Measurements from ENCODE around the gene CYP4F8. TPM values are rescaled to one million over a fixed set of nuclear protein-coding genes. Genes with fewer than 3 reads are reported as not detected.
"Not testable (repeated sequence)": the region's sequence is repeated elsewhere in the genome, so short reads cannot be mapped to it uniquely, and the experiment has no call there.

CYP4F8 gene
- total RNA-seq, 1 donor from 2014 or later, result not detected

- FAIRE-seq; DNase-seq (ENCODE audit: low spot score in 2 of 2): not testable (repeated sequence)
Measured at GRCh38 chr19:15679865-15680264, 64.8 kb downstream of the CYP4F8 start.

Small RNAs within 50 kb of the gene (small RNA-seq; reads per million reads assigned to genes)
- not detected for gene AD000091.1

Other genes starting within 250 kb of the CYP4F8 start
- gene AKAP8, start 235.4 kb upstream of the CYP4F8 start, total RNA-seq, result 9.8 TPM
- 65.2 TPM for gene AKAP8L, start 196.2 kb upstream of the CYP4F8 start, total RNA-seq
- gene WIZ, start 165.3 kb upstream of the CYP4F8 start, total RNA-seq, result 10.6 TPM
- gene RASAL3, start 150.7 kb upstream of the CYP4F8 start, total RNA-seq, result 0.41 TPM
- not detected for gene PGLYRP2, start 135.7 kb upstream of the CYP4F8 start, total RNA-seq
- gene CYP4F22, start 106.7 kb upstream of the CYP4F8 start, total RNA-seq, result not detected
- gene CYP4F3, start 25.7 kb downstream of the CYP4F8 start, total RNA-seq, result not detected
- gene CYP4F12, start 57.9 kb downstream of the CYP4F8 start, total RNA-seq, result 0.41 TPM
- not detected for gene OR10H2, start 112.8 kb downstream of the CYP4F8 start, total RNA-seq
- gene OR10H3, start 122.8 kb downstream of the CYP4F8 start, total RNA-seq, result not detected
- under 0.01 TPM for gene OR10H5, start 172.4 kb downstream of the CYP4F8 start, total RNA-seq
- gene OR10H1, start 200.4 kb downstream of the CYP4F8 start, total RNA-seq, result not detected